SK-N-SH treated with all-trans-retinoic acid at 6 μM for 48 hours (cell line): ENCODE results near the gene FAT1.

Source experiments
- ATAC-seq: fragments of 200-7000 bp; cut with Tn5 transposase; 3 replicates; pipeline ENCODE4 v1.9.1; 2020; ENCODE audit warnings: mild to moderate bottlenecking, moderate library complexity
- ARNTL ChIP-seq: fragments of 450-650 bp; formaldehyde crosslinking; IDR thresholded peaks from 2 replicates; pipeline ENCODE4 v1.5.0; 2020; ENCODE audit warnings: low read depth, mild to moderate bottlenecking, moderate library complexity, borderline replicate concordance
- BACH2 ChIP-seq: fragments of 250-450 bp; sonication (Bioruptor Pico); IDR thresholded peaks from 2 replicates; pipeline ENCODE4 v1.9.0; 2021; ENCODE audit warnings: mild to moderate bottlenecking, borderline replicate concordance
- CSDC2 ChIP-seq: fragments of 250-450 bp; sonication (Bioruptor Pico); IDR thresholded peaks from 2 replicates; pipeline ENCODE4 v1.5.0; 2020; ENCODE audit warnings: mild to moderate bottlenecking, moderate library complexity
- ESRRG ChIP-seq: fragments of 250-450 bp; sonication (Bioruptor Pico); IDR thresholded peaks from 2 replicates; pipeline ENCODE4 v1.6.1; 2021; ENCODE audit warnings: mild to moderate bottlenecking
- GLIS3 ChIP-seq: fragments of 250-450 bp; sonication (Bioruptor Pico); IDR thresholded peaks from 2 replicates; pipeline ENCODE4 v1.5.0; 2020; ENCODE audit warnings: mild to moderate bottlenecking, moderate library complexity
- ISL1 ChIP-seq: fragments of 250-450 bp; sonication (Bioruptor Pico); IDR thresholded peaks from 2 replicates; pipeline ENCODE4 v2.1.2; 2022; ENCODE audit warnings: mild to moderate bottlenecking, moderate library complexity
- OSR1 ChIP-seq: fragments of 250-450 bp; sonication (Bioruptor Pico); IDR thresholded peaks from 2 replicates; pipeline ENCODE4 v1.8.0; 2022; ENCODE audit warnings: moderate library complexity, mild to moderate bottlenecking, inconsistent platforms
- PPARA ChIP-seq: fragments of 250-450 bp; sonication (Bioruptor Pico); IDR thresholded peaks from 2 replicates; pipeline ENCODE4 v1.5.0; 2020; ENCODE audit warnings: mild to moderate bottlenecking, borderline replicate concordance
- RARB ChIP-seq: fragments of 250-450 bp; sonication (Bioruptor Pico); IDR thresholded peaks from 2 replicates; pipeline ENCODE4 v1.8.0; 2021; ENCODE audit warnings: mild to moderate bottlenecking, moderate library complexity
- SNAI2 ChIP-seq: fragments of 250-450 bp; sonication (Bioruptor Pico); IDR thresholded peaks from 2 replicates; pipeline ENCODE4 v1.5.0; 2020; ENCODE audit warnings: mild to moderate bottlenecking, moderate library complexity
- TCF4 ChIP-seq: fragments of 250-450 bp; sonication (Bioruptor Pico); IDR thresholded peaks from 2 replicates; pipeline ENCODE4 v1.8.0; 2021; ENCODE audit warnings: mild to moderate bottlenecking, moderate library complexity, borderline replicate concordance
- TOX ChIP-seq: fragments of 250-450 bp; sonication (Bioruptor Pico); IDR thresholded peaks from 2 replicates; pipeline ENCODE4 v1.8.0; 2021; ENCODE audit warnings: mild to moderate bottlenecking, moderate library complexity, borderline replicate concordance
- TSHZ2 ChIP-seq: fragments of 250-450 bp; sonication (Bioruptor Pico); IDR thresholded peaks from 2 replicates; pipeline ENCODE4 v1.5.0; 2020; ENCODE audit warnings: mild to moderate bottlenecking, moderate library complexity
- ZC3H10 ChIP-seq: fragments of 250-450 bp; sonication (Bioruptor Pico); IDR thresholded peaks from 2 replicates; pipeline ENCODE4 v1.5.1; 2021; ENCODE audit warnings: mild to moderate bottlenecking, moderate library complexity
- ZFP3 ChIP-seq: fragments of 250-450 bp; sonication (Bioruptor Pico); IDR thresholded peaks from 2 replicates; pipeline ENCODE4 v1.5.0; 2020; ENCODE audit warnings: mild to moderate bottlenecking, moderate library complexity
- ZFP30 ChIP-seq: fragments of 450-650 bp; formaldehyde crosslinking; IDR thresholded peaks from 2 replicates; pipeline ENCODE4 v1.5.0; 2022; ENCODE audit warnings: mild to moderate bottlenecking, moderate library complexity
- ZNF565 ChIP-seq: fragments of 450-650 bp; formaldehyde crosslinking; conservative IDR thresholded peaks from 2 replicates; pipeline ENCODE4 v1.5.0; 2020; ENCODE audit warnings: low read depth, mild to moderate bottlenecking, moderate library complexity
- ZNF70 ChIP-seq: fragments of 450-650 bp; formaldehyde crosslinking; IDR thresholded peaks from 2 replicates; pipeline ENCODE4 v1.5.0; 2020; ENCODE audit warnings: mild to moderate bottlenecking, moderate library complexity
- ZNF8 ChIP-seq: fragments of 450-650 bp; formaldehyde crosslinking; IDR thresholded peaks from 2 replicates; pipeline ENCODE4 v1.5.0; 2020; ENCODE audit warnings: mild to moderate bottlenecking, moderate library complexity
- TF ChIP-seq, protein P1 (sequence below): fragments of 250-450 bp; sonication (Bioruptor Pico); IDR thresholded peaks from 2 replicates; pipeline ENCODE4 v1.5.1; 2021; ENCODE audit warnings: mild to moderate bottlenecking, moderate library complexity
- TF ChIP-seq, protein P2 (sequence below): fragments of 250-450 bp; sonication (Bioruptor Pico); IDR thresholded peaks from 2 replicates; pipeline ENCODE4 v1.8.0; 2021; ENCODE audit warnings: low read depth, mild to moderate bottlenecking, moderate library complexity, borderline replicate concordance
- TF ChIP-seq, protein P3 (sequence below): fragments of 250-450 bp; sonication (Bioruptor Pico); IDR thresholded peaks from 2 replicates; pipeline ENCODE4 v1.5.1; 2020; ENCODE audit warnings: low read depth, mild to moderate bottlenecking, moderate library complexity

The FAT1 gene

GRCh38 chr4:186553717-186554116 is 169.9 kb downstream of the FAT1 start (continued):
- TF ChIP-seq, protein P1, sequence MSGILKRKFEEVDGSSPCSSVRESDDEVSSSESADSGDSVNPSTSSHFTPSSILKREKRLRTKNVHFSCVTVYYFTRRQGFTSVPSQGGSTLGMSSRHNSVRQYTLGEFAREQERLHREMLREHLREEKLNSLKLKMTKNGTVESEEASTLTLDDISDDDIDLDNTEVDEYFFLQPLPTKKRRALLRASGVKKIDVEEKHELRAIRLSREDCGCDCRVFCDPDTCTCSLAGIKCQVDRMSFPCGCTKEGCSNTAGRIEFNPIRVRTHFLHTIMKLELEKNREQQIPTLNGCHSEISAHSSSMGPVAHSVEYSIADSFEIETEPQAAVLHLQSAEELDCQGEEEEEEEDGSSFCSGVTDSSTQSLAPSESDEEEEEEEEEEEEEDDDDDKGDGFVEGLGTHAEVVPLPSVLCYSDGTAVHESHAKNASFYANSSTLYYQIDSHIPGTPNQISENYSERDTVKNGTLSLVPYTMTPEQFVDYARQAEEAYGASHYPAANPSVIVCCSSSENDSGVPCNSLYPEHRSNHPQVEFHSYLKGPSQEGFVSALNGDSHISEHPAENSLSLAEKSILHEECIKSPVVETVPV (CRISPR knock-in tag) = no peak
- no peak for TF ChIP-seq CSDC2

- TF ChIP-seq ARNTL (CRISPR knock-in tag) = no peak
- TF ChIP-seq TOX (CRISPR knock-in tag) = no peak
- TF ChIP-seq, protein P2, sequence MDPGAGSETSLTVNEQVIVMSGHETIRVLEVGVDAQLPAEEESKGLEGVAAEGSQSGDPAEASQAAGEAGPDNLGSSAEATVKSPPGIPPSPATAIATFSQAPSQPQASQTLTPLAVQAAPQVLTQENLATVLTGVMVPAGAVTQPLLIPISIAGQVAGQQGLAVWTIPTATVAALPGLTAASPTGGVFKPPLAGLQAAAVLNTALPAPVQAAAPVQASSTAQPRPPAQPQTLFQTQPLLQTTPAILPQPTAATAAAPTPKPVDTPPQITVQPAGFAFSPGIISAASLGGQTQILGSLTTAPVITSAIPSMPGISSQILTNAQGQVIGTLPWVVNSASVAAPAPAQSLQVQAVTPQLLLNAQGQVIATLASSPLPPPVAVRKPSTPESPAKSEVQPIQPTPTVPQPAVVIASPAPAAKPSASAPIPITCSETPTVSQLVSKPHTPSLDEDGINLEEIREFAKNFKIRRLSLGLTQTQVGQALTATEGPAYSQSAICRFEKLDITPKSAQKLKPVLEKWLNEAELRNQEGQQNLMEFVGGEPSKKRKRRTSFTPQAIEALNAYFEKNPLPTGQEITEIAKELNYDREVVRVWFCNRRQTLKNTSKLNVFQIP (CRISPR knock-in tag) = no peak
- TF ChIP-seq OSR1 (CRISPR knock-in tag) = no peak
- no peak for TF ChIP-seq GLIS3 (CRISPR knock-in tag)
- ATAC-seq = no peak
These were observed 171.8 kb downstream of the FAT1 start for GRCh38 chr4:186551849-186552248.

GRCh38 chr4:186545436-186545835 is 178.2 kb downstream of the FAT1 start:
- no peak for ATAC-seq
- TF ChIP-seq ZFP3 (no peak), ESRRG (no peak), ZFP30 (CRISPR knock-in tag) (no peak), ZC3H10 (CRISPR knock-in tag) (no peak), ISL1 (CRISPR knock-in tag) (no peak)

GRCh38 chr4:186543206-186543605 is 180.4 kb downstream of the FAT1 start:
- no peak for TF ChIP-seq RARB
- no peak for TF ChIP-seq ZFP30 (CRISPR knock-in tag)
- no peak for TF ChIP-seq CSDC2
- TF ChIP-seq OSR1 (CRISPR knock-in tag) = no peak
- no peak for TF ChIP-seq SNAI2
- TF ChIP-seq ARNTL (CRISPR knock-in tag) = no peak
- no peak for TF ChIP-seq PPARA
- TF ChIP-seq GLIS3 (CRISPR knock-in tag) = no peak
- TF ChIP-seq, protein P3, sequence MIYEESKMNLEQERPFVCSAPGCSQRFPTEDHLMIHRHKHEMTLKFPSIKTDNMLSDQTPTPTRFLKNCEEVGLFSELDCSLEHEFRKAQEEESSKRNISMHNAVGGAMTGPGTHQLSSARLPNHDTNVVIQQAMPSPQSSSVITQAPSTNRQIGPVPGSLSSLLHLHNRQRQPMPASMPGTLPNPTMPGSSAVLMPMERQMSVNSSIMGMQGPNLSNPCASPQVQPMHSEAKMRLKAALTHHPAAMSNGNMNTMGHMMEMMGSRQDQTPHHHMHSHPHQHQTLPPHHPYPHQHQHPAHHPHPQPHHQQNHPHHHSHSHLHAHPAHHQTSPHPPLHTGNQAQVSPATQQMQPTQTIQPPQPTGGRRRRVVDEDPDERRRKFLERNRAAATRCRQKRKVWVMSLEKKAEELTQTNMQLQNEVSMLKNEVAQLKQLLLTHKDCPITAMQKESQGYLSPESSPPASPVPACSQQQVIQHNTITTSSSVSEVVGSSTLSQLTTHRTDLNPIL (CRISPR knock-in tag) = no peak
- no peak for TF ChIP-seq TCF4 (CRISPR knock-in tag)
- TF ChIP-seq ZNF565 = no peak
- TF ChIP-seq, protein P2 (CRISPR knock-in tag) = no peak
- TF ChIP-seq ZC3H10 (CRISPR knock-in tag) = no peak
- TF ChIP-seq BACH2 (CRISPR knock-in tag) = no peak
- TF ChIP-seq TOX (CRISPR knock-in tag) = no peak
- TF ChIP-seq ZFP3 = no peak
- no peak for TF ChIP-seq ESRRG
- no peak for TF ChIP-seq ZNF70
- no peak for ATAC-seq

- no peak for ATAC-seq
- TF ChIP-seq BACH2 (CRISPR knock-in tag) (no peak), RARB (no peak)
These were observed 181.9 kb downstream of the FAT1 start for GRCh38 chr4:186541801-186542200.

- ATAC-seq = no peak
- TF ChIP-seq GLIS3 (CRISPR knock-in tag) (no peak), CSDC2 (no peak), TCF4 (CRISPR knock-in tag) (no peak), ZNF70 (no peak), PPARA (no peak), RARB (no peak), ZFP3 (no peak), TSHZ2 (no peak), ZFP30 (CRISPR knock-in tag) (no peak), OSR1 (CRISPR knock-in tag) (no peak), TOX (CRISPR knock-in tag) (no peak), ZNF8 (no peak), ZC3H10 (CRISPR knock-in tag) (no peak)
- TF ChIP-seq, protein P3 (CRISPR knock-in tag) = no peak
These were observed 185.7 kb downstream of the FAT1 start for GRCh38 chr4:186537843-186538521.
